KBM-7 (cell line): ENCODE measurements around the gene IRGQ.
A peak's percentile ranks its signal among the peaks of the same experiment; 100 is the strongest.
"Not testable (repeated sequence)": the region's sequence is repeated elsewhere in the genome, so short reads cannot be mapped to it uniquely, and the experiment has no call there.

Experiments
- DNase-seq: peaks from one replicate; pipeline ENCODE4 v3.0.0-alpha.2; 2015
- in situ Hi-C: fragments of 300-500 bp; cut with MboI; formaldehyde crosslinking; loops from 2 replicates; pipeline ENCODE4 v1.14.3; 2020; ENCODE audit warnings: low sequenced_read_pairs, low pct_unique_long_range_greater_than_20kb, mixed read lengths

Gene IRGQ, protein sequence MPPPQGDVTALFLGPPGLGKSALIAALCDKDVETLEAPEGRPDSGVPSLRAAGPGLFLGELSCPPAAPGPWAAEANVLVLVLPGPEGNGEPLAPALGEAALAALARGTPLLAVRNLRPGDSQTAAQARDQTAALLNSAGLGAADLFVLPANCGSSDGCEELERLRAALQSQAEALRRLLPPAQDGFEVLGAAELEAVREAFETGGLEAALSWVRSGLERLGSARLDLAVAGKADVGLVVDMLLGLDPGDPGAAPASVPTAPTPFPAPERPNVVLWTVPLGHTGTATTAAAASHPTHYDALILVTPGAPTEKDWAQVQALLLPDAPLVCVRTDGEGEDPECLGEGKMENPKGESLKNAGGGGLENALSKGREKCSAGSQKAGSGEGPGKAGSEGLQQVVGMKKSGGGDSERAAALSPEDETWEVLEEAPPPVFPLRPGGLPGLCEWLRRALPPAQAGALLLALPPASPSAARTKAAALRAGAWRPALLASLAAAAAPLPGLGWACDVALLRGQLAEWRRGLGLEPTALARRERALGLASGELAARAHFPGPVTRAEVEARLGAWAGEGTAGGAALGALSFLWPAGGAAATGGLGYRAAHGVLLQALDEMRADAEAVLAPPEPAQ

GRCh38 chr19:43595999-43596841 is at the start of gene IRGQ, which contains the start of gene ZNF576:
IRGQ (minus strand) TSS chr19:43596134; CDS start chr19:43595338, 796 bp downstream.
ZNF576 (plus strand) TSS chr19:43596595; CDS start chr19:43597109, 514 bp downstream.
- peak; percentile 99 for DNase-seq
- in situ Hi-C loops: no loop called here

DNA sequence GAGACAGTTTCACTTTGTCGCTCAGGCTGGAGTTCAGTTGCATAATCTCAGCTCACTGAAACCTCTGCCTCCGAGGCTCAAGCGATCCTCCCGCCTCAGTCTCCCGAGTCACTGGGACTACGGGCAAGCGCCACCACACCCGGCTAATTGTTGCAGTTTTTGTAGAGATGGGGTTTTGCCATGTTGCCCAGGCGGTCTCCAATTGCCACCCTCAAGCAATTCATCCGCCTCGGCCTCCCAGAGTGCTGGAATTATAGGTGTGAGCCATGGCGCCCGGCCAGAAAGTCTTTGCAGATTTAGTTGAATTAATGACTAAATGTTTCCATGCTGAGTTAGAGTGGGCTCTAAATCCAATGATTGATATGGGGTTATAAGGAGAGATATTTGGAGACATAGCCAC is 48.2 kb upstream of the IRGQ start:
- DNase-seq: no peak
- in situ Hi-C loops: no loop called here

DNA sequence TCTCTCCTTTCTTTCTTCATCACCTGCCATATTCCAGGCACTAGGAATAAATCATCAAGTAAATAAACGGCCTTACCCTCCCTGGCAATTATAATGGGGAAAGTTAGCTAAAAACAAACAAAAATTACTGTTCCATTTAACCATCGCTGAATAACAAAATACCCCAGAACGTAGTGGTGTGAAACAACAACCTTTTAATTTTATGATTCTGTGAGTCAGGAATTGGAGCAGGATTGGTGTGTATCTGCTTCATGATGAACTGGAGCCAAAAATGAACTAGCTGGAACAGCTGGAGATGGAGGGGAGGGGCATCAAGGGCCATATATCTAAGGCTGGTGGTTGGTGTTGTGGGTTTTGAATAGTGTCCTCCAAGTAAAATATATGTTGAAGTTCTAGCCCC is 47.4 kb upstream of the IRGQ start:
- in situ Hi-C loops: no loop called here
- DNase-seq: no peak

GRCh38 chr19:43642531-43642930 is 46.6 kb upstream of the IRGQ start:
- DNase-seq: no peak
- in situ Hi-C loops: no loop called here

- in situ Hi-C loops: no loop called here
Observed at GRCh38 chr19:43641333-43641732, 45.4 kb upstream of the IRGQ start.

DNA sequence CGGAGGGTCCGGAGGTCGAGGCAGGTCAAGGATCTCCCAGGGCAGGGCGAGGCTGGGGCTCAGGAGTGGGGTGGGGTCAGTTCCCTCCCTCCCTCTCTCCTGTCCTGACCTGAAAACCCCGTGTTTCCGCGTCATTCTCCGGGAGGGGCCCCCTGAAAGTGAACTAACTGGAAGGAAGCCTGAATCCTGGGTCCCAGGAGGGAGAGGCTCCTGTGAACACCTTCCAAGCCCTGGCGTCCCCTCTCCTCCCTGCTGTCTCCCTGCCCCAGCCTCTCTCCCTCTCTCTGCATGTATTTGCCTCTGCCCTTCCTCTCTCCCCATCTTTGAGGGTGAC is 44.5 kb upstream of the IRGQ start:
- no peak for DNase-seq
- in situ Hi-C loops: no loop called here

More at GRCh38 chr19:43641333-43641732, 45.4 kb upstream of the IRGQ start:
- DNase-seq: no peak

GRCh38 chr19:43639519-43640423 is 43.8 kb upstream of the IRGQ start, which contains the start of gene CADM4:
CADM4 (minus strand) TSS chr19:43639850; CDS start chr19:43639790, 60 bp downstream.
- no peak for DNase-seq
- in situ Hi-C loops: no loop called here

DNA sequence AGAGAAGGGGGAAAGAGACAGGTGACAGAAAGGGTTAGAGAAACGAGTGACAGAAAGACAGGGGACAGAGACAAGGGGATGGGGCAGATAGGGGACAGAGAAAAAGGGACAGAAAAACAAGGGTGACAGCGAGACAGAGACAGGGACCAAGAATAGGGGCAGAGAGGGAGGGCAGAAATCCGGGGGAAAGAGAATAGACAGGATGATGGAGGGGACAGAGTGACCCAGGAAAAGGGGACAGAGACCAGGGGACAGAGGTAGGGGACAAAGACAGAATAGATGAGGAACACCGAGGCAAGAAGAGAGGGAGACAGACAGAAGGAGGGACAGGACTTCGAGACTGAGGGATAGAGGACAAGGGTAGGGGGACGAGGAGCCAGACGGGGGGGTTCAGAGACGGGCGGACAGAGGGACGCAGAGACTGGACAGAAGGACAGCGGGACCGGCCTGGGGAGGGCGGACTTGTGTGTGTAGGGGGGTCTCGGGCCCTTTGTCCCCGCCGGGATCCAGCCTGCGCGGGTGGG is 43.1 kb upstream of the IRGQ start:
- DNase-seq: no peak
- in situ Hi-C loops: no loop called here

DNA sequence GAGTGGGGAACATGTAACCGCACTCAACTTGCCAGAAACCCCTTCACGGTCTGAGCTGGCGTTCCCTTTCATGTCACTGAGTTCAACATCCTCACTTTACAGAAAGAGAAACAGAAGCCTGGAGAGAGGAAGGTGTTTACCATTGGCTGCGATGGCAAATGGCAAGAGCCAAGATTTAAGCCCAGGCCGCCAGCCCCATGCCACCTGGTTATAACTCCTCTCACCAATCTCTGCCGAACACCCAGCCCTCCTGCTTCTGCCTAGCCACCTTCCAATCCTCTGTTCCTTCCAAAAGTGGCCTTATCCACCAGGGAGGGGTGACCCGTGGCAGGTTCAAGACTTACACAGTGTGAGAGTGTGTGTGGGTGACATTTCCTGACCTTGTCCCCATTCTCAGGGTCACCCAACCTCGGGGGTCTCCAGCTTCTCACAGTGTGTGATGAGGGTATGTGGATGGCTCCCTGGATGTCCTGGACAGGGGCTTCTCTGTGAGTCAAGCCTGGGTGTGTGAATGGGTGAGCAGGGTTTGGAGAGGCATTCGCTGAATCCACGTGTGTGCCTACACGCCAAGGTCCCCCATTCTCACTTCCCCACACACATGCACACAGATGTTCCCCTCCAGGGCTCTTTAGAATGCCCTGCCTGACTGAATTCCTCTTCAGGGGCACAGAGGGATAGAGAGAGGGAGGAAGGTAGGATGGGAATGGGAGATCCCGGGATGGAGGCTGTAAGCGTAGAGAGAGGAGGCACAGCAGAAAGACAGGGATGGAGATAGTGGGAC is 42.5 kb upstream of the IRGQ start:
- no peak for DNase-seq
- in situ Hi-C loops: no loop called here

DNA sequence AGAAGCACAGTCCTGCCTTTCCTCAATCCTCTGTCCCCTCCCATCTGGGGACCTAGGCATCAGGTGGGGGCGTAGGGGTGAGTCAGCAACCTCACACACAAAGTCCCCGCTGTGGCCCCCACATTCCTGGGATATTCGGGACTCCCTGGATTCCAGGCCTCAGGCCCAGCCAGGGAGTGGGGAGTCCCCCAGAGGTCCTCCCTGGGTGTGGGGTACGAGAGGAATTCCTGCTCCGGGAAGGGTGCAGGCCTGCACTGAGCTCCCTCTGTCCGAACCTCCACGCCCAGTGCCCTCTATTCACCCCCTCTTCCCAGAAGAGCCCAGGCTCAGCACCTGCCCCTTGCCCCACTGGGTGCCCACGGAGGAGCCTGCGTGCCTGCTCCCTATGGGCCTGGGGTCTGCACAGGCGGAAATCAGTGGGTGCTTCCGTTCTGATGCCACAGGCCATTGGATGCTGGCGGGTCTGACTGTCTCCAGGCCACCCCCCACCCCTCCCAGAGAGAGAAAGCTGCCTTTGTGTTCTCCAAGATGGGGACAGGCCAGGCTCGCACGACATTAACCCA is 40.3 kb upstream of the IRGQ start:
- DNase-seq: no peak
- in situ Hi-C loops: no loop called here

- in situ Hi-C loops, DNase-seq: not testable (repeated sequence)
Observed at GRCh38 chr19:43635561-43635940, 39.6 kb upstream of the IRGQ start.

DNA sequence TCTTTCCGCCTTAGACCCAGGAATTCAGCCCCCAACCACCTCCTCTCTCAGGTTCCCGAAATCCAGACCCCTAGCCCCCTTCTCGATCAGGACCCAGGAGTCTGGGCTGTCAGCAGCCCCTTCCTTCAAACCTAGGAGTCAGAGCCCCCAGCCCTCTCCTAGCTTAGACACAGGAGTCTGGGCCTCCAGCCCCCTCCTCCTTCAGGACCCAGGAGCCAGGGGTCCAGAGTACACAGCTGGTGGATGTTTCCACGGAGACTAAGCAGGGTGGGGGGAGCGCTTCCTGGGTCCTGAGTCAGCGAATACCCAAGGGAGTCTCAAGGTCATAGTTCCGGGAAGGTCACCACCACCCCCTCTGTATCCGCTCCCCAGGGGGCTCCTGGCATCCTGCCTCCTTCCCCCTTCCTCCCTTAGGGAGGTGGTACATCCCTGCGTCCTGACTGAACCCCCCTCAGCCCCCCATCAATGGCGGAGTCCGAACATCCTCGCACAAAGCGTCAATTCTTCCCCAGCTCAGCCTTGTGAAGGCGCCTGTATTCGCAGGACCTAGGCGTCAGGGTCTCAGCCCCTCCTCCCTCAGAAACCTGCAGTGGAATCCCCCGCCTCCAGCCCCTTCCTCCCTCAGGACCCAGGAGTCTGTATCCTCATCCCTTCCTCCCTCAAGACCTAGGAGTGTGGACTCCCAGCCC is 39.1 kb upstream of the IRGQ start:
- no peak for DNase-seq
- in situ Hi-C loops: no loop called here

DNA sequence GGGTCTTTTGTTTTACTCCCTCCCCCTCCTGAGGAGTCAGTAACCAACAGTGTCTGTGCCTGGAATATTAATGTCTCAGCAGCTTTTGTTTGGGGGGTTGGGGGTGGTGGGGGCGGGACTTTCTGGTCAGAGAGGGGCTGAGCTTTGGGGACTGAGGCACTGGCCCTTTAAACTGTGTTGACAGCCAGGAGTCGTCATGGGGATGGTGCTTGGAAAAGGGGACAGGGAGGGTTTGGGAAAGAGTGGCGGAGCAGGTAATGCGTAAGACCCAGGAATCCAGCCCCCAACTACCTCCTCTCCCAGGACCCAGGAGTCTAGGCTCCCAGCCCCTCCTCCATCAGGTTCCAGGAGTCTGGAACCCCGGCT is 38.6 kb upstream of the IRGQ start:
- no peak for DNase-seq
- in situ Hi-C loops: no loop called here

GRCh38 chr19:43634068-43634467 is 38.1 kb upstream of the IRGQ start:
- no peak for DNase-seq
- in situ Hi-C loops: no loop called here

GRCh38 chr19:43633520-43633919 is 37.6 kb upstream of the IRGQ start:
- in situ Hi-C loops: no loop called here

DNA sequence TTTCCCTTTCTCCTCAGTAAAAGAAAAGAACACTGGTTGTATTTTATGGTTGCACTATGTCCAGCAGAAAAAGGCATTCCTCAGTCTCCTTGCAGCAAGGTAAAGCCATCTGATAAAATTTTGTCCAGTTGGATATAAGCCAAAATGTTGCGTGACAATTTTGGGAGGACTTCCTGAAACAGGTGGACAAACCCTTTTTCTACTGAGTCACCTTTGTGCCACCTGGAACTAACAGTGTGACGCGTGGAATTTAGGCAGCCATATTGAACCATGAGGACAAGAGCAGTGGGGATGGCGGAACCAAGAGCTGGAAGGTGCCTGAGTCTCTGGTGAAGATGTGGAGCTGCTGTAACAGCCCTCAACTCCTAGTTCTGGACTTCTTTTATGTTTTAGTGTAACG is 35.6 kb upstream of the IRGQ start:
- in situ Hi-C loops: no loop called here

More at GRCh38 chr19:43633520-43633919, 37.6 kb upstream of the IRGQ start:
- no peak for DNase-seq

DNA sequence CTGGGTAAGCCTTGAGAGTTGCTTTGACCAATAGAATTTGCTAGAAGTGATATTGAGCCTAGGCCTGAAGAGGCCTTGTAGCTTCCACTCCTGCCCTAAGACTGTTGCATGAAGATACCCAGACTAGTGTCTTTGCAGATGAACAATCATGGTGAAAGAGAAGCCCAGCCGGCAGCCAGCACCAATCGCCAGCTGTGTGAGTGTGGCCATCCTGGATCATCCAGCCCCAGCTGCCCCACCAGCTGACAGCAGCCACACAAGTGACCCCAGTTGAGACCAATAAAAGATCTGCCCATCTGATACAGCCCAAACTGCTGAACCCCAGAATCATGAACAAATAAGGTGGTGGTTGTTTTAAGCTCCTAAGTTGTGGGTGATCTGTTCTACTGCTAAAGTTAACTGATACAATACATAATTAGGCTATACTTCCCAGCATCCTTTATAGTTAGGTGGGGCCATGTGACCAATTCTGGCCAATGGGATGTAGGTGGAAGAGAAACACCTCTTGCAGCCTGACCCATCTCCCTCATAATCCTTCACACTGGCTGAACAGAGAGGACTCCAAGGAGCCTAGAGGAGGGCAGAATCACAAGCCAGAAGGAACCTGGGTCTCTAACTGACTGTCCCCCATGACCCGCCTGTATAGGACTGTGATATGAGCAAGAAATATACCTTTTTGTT is 32.9 kb upstream of the IRGQ start:
- no peak for DNase-seq
- in situ Hi-C loops: no loop called here

More for the DNA sequence above, 35.6 kb upstream of the IRGQ start:
- DNase-seq: no peak
